Stimulated activated CD4-positive, alpha-beta T cell treated with anti-CD3 and anti-CD28 coated beads, Interleukin-4, amount 100 ng/mL, for 1 hour (primary cell): Measurements from ENCODE around the gene LAPTM4A.
"Not testable (repeated sequence)": the region's sequence is repeated elsewhere in the genome, so short reads cannot be mapped to it uniquely, and the experiment has no call there.

Source experiments
- DNase-seq: peaks from one replicate; pipeline ENCODE4 v3.0.0-alpha.2; 2020

Gene LAPTM4A

GRCh38 chr2:20051532-20052228, at the start of gene LAPTM4A:
Gene LAPTM4A (minus strand): TSS chr2:20051628. CDS start chr2:20051520, 108 bp downstream.
- DNase-seq: peak; percentile 97

DNA sequence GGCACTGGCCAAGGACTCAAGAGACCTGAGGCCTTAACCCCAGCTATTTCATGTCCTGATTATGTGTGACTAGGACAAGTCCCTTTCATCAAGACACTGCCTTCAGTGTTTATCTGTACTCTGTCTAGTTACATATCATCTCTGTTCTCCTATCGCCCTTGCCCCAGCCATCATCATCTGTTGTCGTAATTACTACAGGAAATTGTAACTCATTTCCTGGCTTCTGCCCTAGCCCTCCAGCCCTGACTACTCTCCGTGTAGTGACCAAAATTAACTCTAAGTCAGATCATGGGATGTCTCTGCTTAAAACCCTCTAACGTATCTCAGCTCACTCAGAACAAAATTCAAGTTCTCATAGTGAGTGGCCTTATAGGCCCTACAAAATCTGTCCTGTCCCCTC, 49.3 kb upstream of the LAPTM4A start:
- no peak for DNase-seq

DNA sequence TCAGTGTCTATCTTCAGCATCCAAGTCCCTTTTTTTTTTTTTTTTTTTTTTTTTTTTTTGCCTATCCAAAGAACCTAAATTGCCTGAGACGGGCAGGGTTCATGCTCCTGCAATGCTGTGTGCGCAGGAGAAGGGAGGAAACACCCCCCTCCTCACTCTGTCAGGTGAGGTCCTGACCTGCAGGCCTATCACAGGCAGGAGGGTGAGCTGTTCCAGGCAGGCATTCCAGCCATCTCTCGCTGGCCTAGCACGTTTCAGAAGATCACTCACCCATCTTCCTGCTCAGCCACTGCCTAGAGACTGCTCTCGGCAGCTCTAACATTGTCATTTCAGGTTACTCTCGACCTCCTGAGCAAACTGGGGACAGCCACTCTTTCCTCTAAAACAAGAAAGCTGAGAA, 48.4 kb upstream of the LAPTM4A start:
- no peak for DNase-seq

DNA sequence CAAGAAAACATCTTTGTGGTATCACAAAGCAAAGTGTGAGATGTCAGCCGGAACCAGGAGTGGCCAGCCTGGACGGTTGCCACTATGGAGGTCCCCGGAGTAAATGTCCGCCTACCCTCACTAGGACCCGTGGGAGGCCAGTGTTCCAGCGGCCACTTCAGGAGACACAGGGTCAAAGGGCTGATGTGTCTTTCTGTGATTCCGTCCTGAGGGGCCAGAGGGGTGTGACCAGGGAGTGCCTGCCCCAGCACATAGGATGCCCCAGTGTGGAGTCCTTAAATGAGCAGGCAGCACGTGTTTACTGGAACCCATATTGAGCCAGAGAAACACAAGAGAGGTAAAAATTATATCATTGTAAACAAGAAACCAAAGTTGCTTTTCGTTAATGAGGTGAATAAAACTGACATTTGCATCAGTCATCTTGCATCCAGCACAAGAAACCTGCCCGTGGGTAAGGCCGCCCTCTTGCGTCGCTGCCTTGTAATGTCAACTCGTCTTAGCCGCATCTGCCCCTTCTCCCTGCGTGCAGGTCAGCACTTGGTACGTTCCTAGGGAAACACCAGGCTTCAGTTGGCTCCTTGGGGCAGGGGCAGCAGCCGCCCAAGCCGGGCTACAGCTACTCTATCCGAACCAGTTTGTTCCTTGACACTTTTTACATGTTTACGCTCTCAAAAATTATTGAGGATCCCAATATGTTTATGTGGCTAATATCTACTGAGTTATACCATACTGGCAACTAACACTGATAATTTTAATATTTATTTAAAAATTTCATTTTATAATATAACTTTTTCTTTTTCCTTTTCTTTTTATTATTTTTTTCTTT, 46.7 kb upstream of the LAPTM4A start:
- peak; percentile 80 for DNase-seq

DNA sequence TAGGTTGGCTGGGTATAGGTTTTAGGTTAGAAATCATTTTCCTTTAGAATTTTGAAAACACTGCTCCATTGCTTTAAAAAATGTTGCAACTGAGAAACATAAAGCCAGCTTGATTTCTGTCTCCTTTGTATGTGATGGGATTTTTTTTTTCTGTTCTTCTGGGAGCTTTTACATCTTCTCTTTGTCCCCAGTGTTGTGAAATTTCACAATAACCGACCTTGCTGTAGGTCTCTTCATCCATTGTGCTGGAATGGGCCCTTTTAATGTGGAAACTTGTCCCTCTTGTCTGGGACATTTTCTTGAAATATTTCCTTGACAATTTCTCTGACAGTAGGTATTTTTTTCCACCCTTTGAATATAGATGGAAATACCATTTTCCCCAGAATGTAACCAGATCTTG, 44.0 kb upstream of the LAPTM4A start:
- DNase-seq: no peak

- DNase-seq: no peak
Measured at GRCh38 chr2:20094955-20095354, 43.5 kb upstream of the LAPTM4A start.

- DNase-seq: no peak
Measured at GRCh38 chr2:20094142-20094755, 42.8 kb upstream of the LAPTM4A start.

DNA sequence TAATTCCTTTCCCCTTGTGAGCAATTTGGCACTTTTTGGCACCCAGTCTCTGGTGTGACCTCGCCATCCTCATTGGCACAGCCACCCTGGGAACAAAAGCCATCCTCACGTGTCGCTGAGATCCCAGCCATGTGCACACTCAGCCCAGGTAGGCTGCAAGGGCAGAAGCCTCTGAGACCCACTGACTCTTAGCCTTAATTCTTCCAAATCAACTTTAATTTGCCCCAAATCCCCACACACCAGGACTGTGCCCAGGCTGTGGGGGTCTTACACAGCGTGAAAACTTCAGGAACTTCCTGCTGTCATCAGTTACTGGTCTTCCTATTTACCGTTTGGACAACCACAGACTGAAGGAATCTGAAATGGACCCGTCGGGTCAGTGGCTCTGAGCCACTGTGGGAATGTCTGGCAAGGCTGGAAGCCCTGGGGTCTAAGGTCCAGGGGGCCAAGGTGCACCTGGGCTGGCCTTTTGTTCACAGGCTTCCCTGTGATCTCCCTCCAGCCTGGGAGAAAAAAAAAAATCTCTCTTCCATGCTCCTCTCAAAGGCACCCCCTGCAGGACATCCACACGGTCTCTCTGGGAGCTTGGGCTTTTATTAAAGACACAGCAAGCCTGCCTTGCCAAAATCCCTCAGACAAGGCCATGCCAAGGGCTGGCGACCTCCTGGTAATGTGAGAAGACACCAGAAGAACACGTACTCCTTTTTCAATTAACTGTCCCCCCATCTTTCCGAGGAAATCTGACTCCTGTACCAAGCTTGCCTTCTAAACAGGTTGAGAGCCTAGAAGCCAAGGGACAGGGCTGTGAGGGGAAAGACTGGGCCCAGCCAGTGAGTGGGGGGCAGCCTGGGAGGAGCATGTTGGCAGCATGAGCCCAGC, 42.1 kb upstream of the LAPTM4A start:
- no peak for DNase-seq

GRCh38 chr2:20092901-20093235, 41.4 kb upstream of the LAPTM4A start:
- DNase-seq: no peak

- DNase-seq: no peak
Measured at GRCh38 chr2:20092226-20092900, 40.9 kb upstream of the LAPTM4A start.

- DNase-seq: no peak
Measured at GRCh38 chr2:20091305-20091991, 40.0 kb upstream of the LAPTM4A start.

DNA sequence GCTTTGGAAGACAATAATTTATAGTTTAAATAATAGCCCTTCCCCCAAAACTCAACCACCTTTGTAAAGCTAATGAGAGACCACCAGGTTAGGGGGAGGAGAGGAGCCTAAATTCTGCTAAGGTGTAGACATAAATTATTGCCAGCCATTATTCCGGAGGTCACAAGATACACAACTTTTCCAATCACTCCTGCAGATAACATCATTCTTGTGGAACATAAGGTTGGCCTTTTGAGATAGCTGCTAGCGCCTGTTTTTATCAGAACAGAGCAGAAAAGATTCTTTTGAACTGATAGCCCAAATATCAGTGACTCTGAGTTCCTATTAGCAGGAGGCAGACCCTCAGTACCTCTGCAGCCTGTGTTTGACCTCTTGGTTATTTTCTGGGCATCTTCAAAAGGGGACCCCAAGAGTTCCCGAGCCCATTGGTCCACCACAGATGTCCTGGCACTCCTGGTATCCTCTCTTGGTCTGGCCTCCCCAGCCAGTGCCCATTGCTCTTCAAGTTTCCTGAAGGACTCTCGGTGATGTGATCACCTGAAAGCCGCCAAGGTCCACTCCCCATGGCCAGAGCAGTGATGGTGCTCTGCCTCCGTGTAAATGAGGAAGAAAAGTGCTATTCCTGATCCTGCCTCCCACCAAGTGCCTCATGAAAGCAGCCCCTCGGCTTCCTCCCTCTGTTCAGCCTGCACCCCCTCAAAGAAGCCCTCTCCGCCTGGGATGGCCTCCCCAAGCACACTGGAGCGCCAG, 38.5 kb upstream of the LAPTM4A start:
- no peak for DNase-seq

DNA sequence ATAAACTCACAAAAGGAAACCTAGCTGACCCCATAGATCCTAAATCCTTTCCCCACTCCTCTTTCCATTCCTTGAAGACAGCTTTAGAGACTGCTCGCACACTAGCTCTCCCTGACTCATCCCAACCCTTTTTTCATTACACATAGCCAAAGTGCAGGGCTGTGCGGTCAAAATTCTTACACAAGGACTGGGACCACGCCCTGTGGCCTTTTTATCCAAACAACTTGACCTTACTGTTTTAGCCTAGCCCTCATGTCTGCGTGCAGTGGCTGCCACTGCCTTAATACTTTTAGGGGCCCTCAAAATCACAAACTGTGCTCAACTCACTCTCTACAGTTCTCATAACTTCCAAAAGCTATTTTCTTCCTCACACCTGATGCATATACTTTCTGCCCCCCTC, 34.5 kb upstream of the LAPTM4A start:
- DNase-seq: not testable (repeated sequence)

GRCh38 chr2:20082812-20083211, 31.4 kb upstream of the LAPTM4A start:
- DNase-seq: not testable (repeated sequence)

DNA sequence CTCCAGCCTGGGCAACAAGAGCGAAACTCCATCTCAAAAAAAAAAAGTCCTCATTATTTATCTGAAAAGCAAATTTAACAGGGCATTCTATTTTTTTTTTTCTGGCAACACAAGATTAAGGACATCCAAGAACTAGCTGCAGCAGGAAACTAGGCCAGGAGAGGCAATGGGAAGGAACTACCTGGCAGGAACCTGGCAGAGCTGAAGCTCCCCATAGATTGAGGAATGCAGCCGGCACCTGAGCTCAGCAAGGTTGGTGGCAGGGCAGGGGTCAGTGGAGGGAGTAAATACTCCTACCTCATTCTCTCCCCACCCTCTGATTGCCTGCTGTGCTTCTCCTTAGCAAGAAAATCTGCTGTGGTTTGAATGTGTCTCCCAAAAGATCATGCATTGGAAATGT, 30.4 kb upstream of the LAPTM4A start:
- no peak for DNase-seq

- no peak for DNase-seq
Measured at GRCh38 chr2:20080839-20081415, 29.5 kb upstream of the LAPTM4A start.

- DNase-seq: no peak
Measured at GRCh38 chr2:20080428-20080827, 29.0 kb upstream of the LAPTM4A start.

- DNase-seq: no peak
Measured at GRCh38 chr2:20079546-20080115, 28.2 kb upstream of the LAPTM4A start.

- DNase-seq: no peak
Measured at GRCh38 chr2:20077411-20077940, 26.0 kb upstream of the LAPTM4A start.

DNA sequence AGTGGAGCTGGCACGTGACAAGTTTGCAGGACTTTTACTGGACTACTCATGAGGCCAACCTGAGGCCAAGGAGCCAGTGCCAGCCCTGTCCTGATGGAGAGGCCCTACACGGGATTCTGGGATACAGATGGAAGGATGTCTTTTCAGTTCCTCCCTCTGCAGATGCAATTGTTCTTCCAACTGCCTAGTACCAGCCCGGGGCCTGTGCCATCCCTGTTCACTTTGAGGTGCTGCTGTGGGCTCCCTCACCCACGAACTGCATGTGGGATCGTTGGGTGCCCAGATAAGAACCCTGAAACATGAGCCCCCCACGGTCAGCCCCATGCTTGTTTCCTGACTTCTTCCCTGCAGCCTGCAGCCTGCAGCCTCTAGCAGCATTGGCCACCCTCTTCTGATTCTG, 25.3 kb upstream of the LAPTM4A start:
- DNase-seq: no peak
